HUDEP-2 (cell line): ENCODE results near the gene IGDCC3.
A peak's percentile ranks its signal among the peaks of the same experiment; 100 is the strongest.

Experiments used
- DNase-seq, 76 experiments: peaks; one replicate each; lab custom pipeline; 2025; ENCODE audit not compliant: unreplicated experiment in 76 of 76; lab: John Stamatoyannopoulos, UW

Gene IGDCC3

GRCh38 chr15:65377976-65378366, at the start of gene IGDCC3:
TSS of gene IGDCC3 (minus strand) at chr15:65378002. CDS start at chr15:65377788, 214 bp downstream.
- DNase-seq = no peak

GRCh38 chr15:65426216-65426853, 48.5 kb upstream of the IGDCC3 start:
- DNase-seq = no peak

GRCh38 chr15:65424683-65425082, 46.9 kb upstream of the IGDCC3 start:
- DNase-seq = no peak

GRCh38 chr15:65423976-65424679, 46.3 kb upstream of the IGDCC3 start:
- DNase-seq = peak in 16 of 76 experiments; percentile 1 to 33 (median 22)

- DNase-seq = no peak
Measured at GRCh38 chr15:65423150-65423975, 45.6 kb upstream of the IGDCC3 start.

GRCh38 chr15:65421360-65422215, 43.8 kb upstream of the IGDCC3 start:
- peak in 3 of 76 experiments; percentile 8 to 30 (median 10) for DNase-seq

- no peak for DNase-seq
Measured at GRCh38 chr15:65420975-65421359, 43.2 kb upstream of the IGDCC3 start.

GRCh38 chr15:65418596-65418995, 40.8 kb upstream of the IGDCC3 start:
- no peak for DNase-seq

GRCh38 chr15:65416845-65417416, 39.1 kb upstream of the IGDCC3 start:
- DNase-seq = no peak

GRCh38 chr15:65414841-65415621, 37.2 kb upstream of the IGDCC3 start:
- no peak for DNase-seq

GRCh38 chr15:65413760-65414144, 36.0 kb upstream of the IGDCC3 start:
- no peak for DNase-seq

GRCh38 chr15:65413051-65413759, 35.4 kb upstream of the IGDCC3 start:
- no peak for DNase-seq

GRCh38 chr15:65412556-65412955, 34.8 kb upstream of the IGDCC3 start:
- DNase-seq = no peak

GRCh38 chr15:65411465-65412071, 33.8 kb upstream of the IGDCC3 start:
- no peak for DNase-seq

- no peak for DNase-seq
Measured at GRCh38 chr15:65410972-65411371, 33.2 kb upstream of the IGDCC3 start.

- no peak for DNase-seq
Measured at GRCh38 chr15:65410036-65410435, 32.2 kb upstream of the IGDCC3 start.

- no peak for DNase-seq
Measured at GRCh38 chr15:65409036-65409631, 31.3 kb upstream of the IGDCC3 start.
